ENCODE data around the gene AIPL1. TPM values are rescaled to one million over a fixed set of nuclear protein-coding genes. Genes with fewer than 3 reads are reported as not detected.

The AIPL1 gene
- total RNA-seq, 2 donors from 2014 or later = not detected

- DNase-seq (ENCODE audit: low spot score) = no peak
- no peaks in the 10 kb centered on the region for H3K4me1 ChIP-seq
- TF ChIP-seq, protein P1, sequence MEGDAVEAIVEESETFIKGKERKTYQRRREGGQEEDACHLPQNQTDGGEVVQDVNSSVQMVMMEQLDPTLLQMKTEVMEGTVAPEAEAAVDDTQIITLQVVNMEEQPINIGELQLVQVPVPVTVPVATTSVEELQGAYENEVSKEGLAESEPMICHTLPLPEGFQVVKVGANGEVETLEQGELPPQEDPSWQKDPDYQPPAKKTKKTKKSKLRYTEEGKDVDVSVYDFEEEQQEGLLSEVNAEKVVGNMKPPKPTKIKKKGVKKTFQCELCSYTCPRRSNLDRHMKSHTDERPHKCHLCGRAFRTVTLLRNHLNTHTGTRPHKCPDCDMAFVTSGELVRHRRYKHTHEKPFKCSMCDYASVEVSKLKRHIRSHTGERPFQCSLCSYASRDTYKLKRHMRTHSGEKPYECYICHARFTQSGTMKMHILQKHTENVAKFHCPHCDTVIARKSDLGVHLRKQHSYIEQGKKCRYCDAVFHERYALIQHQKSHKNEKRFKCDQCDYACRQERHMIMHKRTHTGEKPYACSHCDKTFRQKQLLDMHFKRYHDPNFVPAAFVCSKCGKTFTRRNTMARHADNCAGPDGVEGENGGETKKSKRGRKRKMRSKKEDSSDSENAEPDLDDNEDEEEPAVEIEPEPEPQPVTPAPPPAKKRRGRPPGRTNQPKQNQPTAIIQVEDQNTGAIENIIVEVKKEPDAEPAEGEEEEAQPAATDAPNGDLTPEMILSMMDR (IDR thresholded peaks at IDR 0.05) = no peak
Observed at GRCh38 chr17:6422654-6423241, 12.2 kb downstream of the AIPL1 start.

GRCh38 chr17:6421700-6422604 is 13.0 kb downstream of the AIPL1 start:
- no peaks in the 10 kb centered on the region for H3K27me3 ChIP-seq
- no peak overlapping the region for H3K4me3 ChIP-seq
- H3K9me3 ChIP-seq = no peaks in the 10 kb centered on the region
- no peak overlapping the region for H3K27ac ChIP-seq
- TF ChIP-seq, protein P1 (IDR thresholded peaks at IDR 0.05) = peak; percentile 84 to 91
- no peaks in the 10 kb centered on the region for H3K4me1 ChIP-seq
- H3K36me3 ChIP-seq = no peaks in the 10 kb centered on the region
- peak; percentile 68 for DNase-seq (ENCODE audit: low spot score)

More at GRCh38 chr17:6422654-6423241, 12.2 kb downstream of the AIPL1 start:
- no peaks in the 10 kb centered on the region for H3K27me3 ChIP-seq
- no peaks in the 10 kb centered on the region for H3K36me3 ChIP-seq
- H3K4me3 ChIP-seq = no peak overlapping the region
- H3K9me3 ChIP-seq = no peaks in the 10 kb centered on the region
- H3K27ac ChIP-seq = no peak overlapping the region

- no peak overlapping the region for H3K27ac ChIP-seq
- H3K4me3 ChIP-seq = no peak overlapping the region
- TF ChIP-seq, protein P1 (IDR thresholded peaks at IDR 0.05) = peak in 1 of 2 donors; percentile 20
- no peaks in the 10 kb centered on the region for H3K9me3 ChIP-seq
- H3K4me1 ChIP-seq = no peaks in the 10 kb centered on the region
- DNase-seq (ENCODE audit: low spot score) = no peak
- H3K27me3 ChIP-seq = no peaks in the 10 kb centered on the region
- H3K36me3 ChIP-seq = no peaks in the 10 kb centered on the region
Observed at GRCh38 chr17:6420173-6420641, 14.7 kb downstream of the AIPL1 start.

DNA sequence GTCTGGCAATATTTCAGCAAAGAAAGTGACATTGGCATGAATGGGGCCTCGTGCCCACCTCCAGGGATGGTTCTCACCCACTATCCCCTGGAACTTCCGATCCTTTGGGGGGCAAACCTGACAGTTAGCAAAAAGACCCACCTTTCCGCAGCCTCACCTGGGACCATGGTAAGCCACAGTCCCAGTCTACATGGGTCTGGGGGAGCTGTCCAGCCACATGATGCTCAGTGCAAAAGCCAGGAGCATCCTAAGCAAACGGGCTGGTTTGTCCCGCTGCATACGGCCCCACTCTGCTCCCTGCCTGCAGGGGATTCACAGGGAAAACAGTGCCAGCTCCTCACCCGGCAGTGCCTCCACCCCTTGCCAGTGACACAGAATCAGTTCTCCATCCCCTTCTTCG is 19.3 kb downstream of the AIPL1 start:
- Histone ChIP-seq H3K27ac (no peak overlapping the region), H3K4me1 (no peaks in the 10 kb centered on the region), H3K4me3 (no peak overlapping the region), H3K36me3 (no peaks in the 10 kb centered on the region), H3K27me3 (no peaks in the 10 kb centered on the region), H3K9me3 (no peaks in the 10 kb centered on the region)
- TF ChIP-seq, protein P1 (IDR thresholded peaks at IDR 0.05) = no peak
- DNase-seq (ENCODE audit: low spot score) = no peak

GRCh38 chr17:6413065-6413464 is 21.9 kb downstream of the AIPL1 start:
- no peaks in the 10 kb centered on the region for H3K27me3 ChIP-seq
- no peaks in the 10 kb centered on the region for H3K36me3 ChIP-seq
- no peak overlapping the region for H3K27ac ChIP-seq
- H3K4me1 ChIP-seq = no peaks in the 10 kb centered on the region
- H3K9me3 ChIP-seq = no peaks in the 10 kb centered on the region
- no peak overlapping the region for H3K4me3 ChIP-seq
- no peak for DNase-seq (ENCODE audit: low spot score)
- TF ChIP-seq, protein P1 (IDR thresholded peaks at IDR 0.05) = peak in 1 of 2 donors; percentile 35

Measured in right atrium auricular region (tissue), 2 donors.